Nephron (organoid): ENCODE results near the gene G2E3.

ENCODE experiments used
- H3K27ac Mint-ChIP-seq, 3 experiments: 2 replicates each; pipeline ENCODE4 v1.8.0; 2020; ENCODE audit warnings: mixed read lengths in 3 of 3, mild to moderate bottlenecking in 2 of 3, moderate library complexity in 1 of 3
- H3K27me3 Mint-ChIP-seq: 2 replicates; pipeline ENCODE4 v1.8.0; 2021; ENCODE audit warnings: low read depth, mild to moderate bottlenecking, moderate library complexity, mixed read lengths
- H3K36me3 Mint-ChIP-seq: 2 replicates; pipeline ENCODE4 v1.8.0; 2020; ENCODE audit warnings: low read depth, mixed read lengths
- H3K4me1 Mint-ChIP-seq: 2 replicates; pipeline ENCODE4 v1.8.0; 2020; ENCODE audit warnings: mixed read lengths
- H3K4me3 Mint-ChIP-seq, 3 experiments: 2 replicates each; pipeline ENCODE4 v1.8.0; 2020; ENCODE audit warnings: mild to moderate bottlenecking in 3 of 3, mixed read lengths in 3 of 3, moderate library complexity in 2 of 3
- H3K9me3 Mint-ChIP-seq: 2 replicates; pipeline ENCODE4 v1.8.0; 2020; ENCODE audit warnings: mixed read lengths
- TF ChIP-seq, protein P1 (sequence below), 3 experiments: fragments of 200-600 bp; sonication (generic); IDR thresholded peaks; one replicate each; pipeline ENCODE4 v1.5.0; 2021; ENCODE audit warnings: antibody characterized with exemption in 3 of 3; ENCODE audit not compliant: unreplicated experiment in 3 of 3

The G2E3 gene, protein sequence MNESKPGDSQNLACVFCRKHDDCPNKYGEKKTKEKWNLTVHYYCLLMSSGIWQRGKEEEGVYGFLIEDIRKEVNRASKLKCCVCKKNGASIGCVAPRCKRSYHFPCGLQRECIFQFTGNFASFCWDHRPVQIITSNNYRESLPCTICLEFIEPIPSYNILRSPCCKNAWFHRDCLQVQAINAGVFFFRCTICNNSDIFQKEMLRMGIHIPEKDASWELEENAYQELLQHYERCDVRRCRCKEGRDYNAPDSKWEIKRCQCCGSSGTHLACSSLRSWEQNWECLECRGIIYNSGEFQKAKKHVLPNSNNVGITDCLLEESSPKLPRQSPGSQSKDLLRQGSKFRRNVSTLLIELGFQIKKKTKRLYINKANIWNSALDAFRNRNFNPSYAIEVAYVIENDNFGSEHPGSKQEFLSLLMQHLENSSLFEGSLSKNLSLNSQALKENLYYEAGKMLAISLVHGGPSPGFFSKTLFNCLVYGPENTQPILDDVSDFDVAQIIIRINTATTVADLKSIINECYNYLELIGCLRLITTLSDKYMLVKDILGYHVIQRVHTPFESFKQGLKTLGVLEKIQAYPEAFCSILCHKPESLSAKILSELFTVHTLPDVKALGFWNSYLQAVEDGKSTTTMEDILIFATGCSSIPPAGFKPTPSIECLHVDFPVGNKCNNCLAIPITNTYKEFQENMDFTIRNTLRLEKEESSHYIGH

DNA sequence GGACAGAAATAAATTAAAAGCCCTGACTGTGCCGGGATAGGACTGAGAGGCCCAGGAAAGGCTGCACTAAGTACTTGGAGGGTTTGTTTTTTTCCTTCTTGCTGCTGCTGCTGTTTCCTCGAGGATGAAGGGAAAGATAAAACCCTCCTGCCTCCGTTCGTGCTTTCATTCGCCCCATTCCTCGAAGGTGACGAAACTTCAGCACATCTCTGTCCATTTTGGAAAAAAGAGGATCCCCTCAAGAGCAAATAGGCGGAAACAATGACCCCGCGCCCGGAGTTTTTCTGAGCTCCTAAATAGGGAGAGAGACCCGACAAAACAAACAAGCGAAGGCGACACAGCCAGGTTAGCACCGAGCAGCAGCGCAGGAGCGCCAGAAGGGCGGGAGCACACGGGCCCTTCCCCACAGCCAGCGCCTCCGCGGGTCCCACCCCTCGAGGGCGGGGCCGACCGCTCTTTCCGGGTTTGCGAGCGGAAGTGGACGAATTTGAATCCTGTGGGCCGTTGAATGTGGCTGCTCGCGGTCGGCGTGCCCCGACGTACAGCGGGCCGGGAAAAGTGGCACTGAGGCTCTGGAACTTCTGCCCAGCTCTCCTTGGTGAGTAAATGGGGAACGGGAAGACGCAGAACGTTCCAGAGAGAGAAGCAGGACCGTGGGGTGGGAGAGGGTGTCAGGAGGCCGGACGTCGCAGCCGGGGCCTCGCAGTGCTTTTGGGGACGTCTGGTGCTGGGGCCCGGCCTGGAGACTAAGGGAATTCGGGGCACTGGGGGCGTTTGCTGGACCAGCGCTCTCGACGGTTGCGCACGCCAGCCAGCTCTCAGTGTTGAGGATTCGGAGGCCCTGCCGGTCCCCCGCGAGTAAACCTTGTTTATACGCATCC lies at the start of gene G2E3:
Gene G2E3 (plus strand): TSS at position 484 of the 881 bp plus-strand sequence. CDS start 21,922 bp downstream, outside the sequence.
- peak within 1 kb of the TSS; percentile 98 to 100 (median 99) for H3K4me3 Mint-ChIP-seq
- H3K4me1 Mint-ChIP-seq = peaks cover 21% of the 10 kb centered on the region
- H3K27me3 Mint-ChIP-seq = peaks cover 3% of the 10 kb centered on the region
- TF ChIP-seq, protein P1, sequence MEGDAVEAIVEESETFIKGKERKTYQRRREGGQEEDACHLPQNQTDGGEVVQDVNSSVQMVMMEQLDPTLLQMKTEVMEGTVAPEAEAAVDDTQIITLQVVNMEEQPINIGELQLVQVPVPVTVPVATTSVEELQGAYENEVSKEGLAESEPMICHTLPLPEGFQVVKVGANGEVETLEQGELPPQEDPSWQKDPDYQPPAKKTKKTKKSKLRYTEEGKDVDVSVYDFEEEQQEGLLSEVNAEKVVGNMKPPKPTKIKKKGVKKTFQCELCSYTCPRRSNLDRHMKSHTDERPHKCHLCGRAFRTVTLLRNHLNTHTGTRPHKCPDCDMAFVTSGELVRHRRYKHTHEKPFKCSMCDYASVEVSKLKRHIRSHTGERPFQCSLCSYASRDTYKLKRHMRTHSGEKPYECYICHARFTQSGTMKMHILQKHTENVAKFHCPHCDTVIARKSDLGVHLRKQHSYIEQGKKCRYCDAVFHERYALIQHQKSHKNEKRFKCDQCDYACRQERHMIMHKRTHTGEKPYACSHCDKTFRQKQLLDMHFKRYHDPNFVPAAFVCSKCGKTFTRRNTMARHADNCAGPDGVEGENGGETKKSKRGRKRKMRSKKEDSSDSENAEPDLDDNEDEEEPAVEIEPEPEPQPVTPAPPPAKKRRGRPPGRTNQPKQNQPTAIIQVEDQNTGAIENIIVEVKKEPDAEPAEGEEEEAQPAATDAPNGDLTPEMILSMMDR (IDR thresholded peaks at IDR 0.05; ENCODE audit: unreplicated experiment in 3 of 3) = no peak
- H3K9me3 Mint-ChIP-seq = no peaks in the 10 kb centered on the region
- peak within 1 kb of the TSS; percentile 97 to 99 (median 98) for H3K27ac Mint-ChIP-seq
- H3K36me3 Mint-ChIP-seq = peaks cover 23% of the 10 kb centered on the region

DNA sequence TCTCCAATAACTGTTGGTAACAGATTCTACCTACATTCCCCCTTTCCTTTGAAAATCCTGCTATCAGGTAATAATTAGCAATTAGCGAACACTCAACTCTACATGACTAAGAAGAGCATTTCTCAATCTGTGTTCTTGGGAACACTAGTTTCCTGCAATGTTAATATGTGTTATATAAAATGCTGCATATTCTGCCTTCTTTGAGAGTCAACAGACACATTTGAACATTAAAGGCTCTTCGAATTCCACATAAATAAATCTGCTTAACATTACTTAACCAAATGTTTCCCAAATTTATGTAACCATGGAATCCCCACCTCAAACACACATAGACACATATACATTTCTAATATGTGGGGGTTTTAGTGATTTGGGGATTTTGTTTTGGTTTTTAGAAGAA lies 41.2 kb upstream of the G2E3 start:
- Mint-ChIP-seq H3K27ac (no peak overlapping the region), H3K4me3 (no peak overlapping the region), H3K27me3 (peaks cover 4% of the 10 kb centered on the region), H3K9me3 (no peaks in the 10 kb centered on the region), H3K36me3 (no peaks in the 10 kb centered on the region), H3K4me1 (no peaks in the 10 kb centered on the region)
- TF ChIP-seq, protein P1 (IDR thresholded peaks at IDR 0.05; ENCODE audit: unreplicated experiment in 3 of 3) = no peak

DNA sequence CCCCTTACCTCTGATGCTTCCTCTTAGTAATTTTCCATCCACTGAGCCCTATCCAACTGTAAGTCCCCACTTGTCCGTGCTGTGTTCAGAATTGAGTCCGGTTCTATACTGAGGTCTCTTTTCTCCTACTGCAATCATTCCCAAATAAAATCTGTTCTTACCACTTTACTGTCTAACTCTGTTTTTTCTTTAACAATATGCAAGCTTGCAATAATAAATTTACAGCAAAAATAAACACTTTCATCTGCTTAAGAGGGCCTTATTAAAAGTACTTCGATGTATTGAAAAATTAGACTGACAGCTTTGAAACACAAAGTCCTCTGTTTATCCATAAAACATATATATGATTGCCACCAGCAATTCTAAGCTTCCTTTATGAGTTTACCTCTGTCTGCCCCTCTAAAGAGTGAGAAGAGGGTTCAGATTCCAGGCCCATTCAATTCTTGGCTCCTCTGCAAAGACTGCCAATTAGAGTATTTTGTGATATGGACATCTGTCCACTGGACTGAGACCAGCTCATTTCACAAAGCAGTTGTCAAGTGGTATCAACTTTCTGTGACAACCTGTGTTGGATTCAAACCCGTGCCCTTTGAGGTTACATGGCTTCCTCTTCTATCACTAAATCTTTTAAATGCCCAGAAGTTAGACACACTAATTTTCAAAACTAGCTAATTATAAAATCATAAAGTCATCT lies 39.9 kb upstream of the G2E3 start:
- Mint-ChIP-seq H3K36me3 (no peaks in the 10 kb centered on the region), H3K27ac (no peak overlapping the region), H3K9me3 (no peaks in the 10 kb centered on the region), H3K27me3 (peaks cover 4% of the 10 kb centered on the region), H3K4me1 (no peaks in the 10 kb centered on the region), H3K4me3 (no peak overlapping the region)
- TF ChIP-seq, protein P1 (IDR thresholded peaks at IDR 0.05; ENCODE audit: unreplicated experiment in 3 of 3) = no peak

DNA sequence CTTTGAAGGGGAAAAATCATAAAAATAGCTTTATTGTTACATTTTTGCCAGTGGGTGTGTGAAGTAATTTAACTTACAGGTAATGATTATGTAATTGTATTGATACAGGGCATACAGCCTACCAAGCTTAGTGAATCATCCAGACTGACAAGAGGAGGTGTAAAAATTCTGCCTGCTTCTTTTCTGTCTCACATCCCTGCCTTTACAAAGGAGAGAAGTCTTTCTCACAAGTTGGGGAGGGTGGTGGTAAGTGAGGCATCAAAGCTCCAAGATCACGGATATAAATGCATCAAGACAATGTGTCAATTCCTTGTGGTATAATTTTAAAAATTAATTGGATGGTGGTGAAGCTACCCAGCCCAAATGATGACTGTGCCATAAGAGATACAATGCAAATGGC lies 39.0 kb upstream of the G2E3 start:
- Mint-ChIP-seq H3K36me3 (no peaks in the 10 kb centered on the region), H3K27ac (no peak overlapping the region), H3K4me3 (no peak overlapping the region), H3K9me3 (no peaks in the 10 kb centered on the region), H3K27me3 (peaks cover 4% of the 10 kb centered on the region), H3K4me1 (no peaks in the 10 kb centered on the region)
- TF ChIP-seq, protein P1 (IDR thresholded peaks at IDR 0.05; ENCODE audit: unreplicated experiment in 3 of 3) = no peak

DNA sequence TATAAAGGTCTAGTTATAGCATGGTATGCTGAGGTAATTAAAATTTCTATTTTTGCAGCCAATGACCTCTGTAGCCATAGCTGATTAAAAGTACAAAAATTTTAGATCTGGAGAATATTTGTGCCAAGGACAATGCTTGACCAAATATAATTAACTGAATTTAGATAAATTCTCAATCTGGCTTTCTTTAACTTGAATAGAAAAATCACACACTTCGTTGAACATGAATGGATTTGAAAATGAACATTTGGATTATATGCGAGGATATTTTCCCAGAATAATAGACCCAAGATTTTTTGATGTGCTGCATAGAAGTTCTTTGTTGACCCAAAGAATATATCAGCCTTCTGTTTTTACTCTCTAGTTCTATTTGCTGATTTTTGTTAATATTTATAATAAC lies 38.4 kb upstream of the G2E3 start:
- Mint-ChIP-seq H3K27ac (no peak overlapping the region), H3K36me3 (no peaks in the 10 kb centered on the region), H3K4me1 (no peaks in the 10 kb centered on the region), H3K4me3 (no peak overlapping the region), H3K27me3 (peaks cover under 1% of the 10 kb centered on the region), H3K9me3 (no peaks in the 10 kb centered on the region)
- TF ChIP-seq, protein P1 (IDR thresholded peaks at IDR 0.05; ENCODE audit: unreplicated experiment in 3 of 3) = no peak
